NCI-H2196 (cell line): ENCODE measurements around the gene TPSG1.
"Not testable (repeated sequence)": the region's sequence is repeated elsewhere in the genome, so short reads cannot be mapped to it uniquely, and the experiment has no call there.

Experiments
- DNase-seq: peaks from one replicate; lab custom pipeline; 2025; ENCODE audit not compliant: unreplicated experiment; lab: John Stamatoyannopoulos, UW

Gene TPSG1

GRCh38 chr16:1232049-1232748 lies 7.1 kb upstream of the TPSG1 start:
- not testable (repeated sequence) for DNase-seq

GRCh38 chr16:1231301-1231700 lies 6.2 kb upstream of the TPSG1 start:
- not testable (repeated sequence) for DNase-seq

- not testable (repeated sequence) for DNase-seq
These were observed 5.6 kb upstream of the TPSG1 start for GRCh38 chr16:1230471-1231212.

GRCh38 chr16:1230084-1230470 lies 5.0 kb upstream of the TPSG1 start, which contains the start of gene TPSB2:
TPSB2 (minus strand) TSS chr16:1230184; CDS start chr16:1229951, 233 bp downstream.
- DNase-seq = not testable (repeated sequence)

GRCh38 chr16:1229476-1229875 lies 4.4 kb upstream of the TPSG1 start:
- DNase-seq = not testable (repeated sequence)

- DNase-seq = not testable (repeated sequence)
These were observed 3.2 kb upstream of the TPSG1 start for GRCh38 chr16:1228227-1228626.

- not testable (repeated sequence) for DNase-seq
These were observed 1.6 kb upstream of the TPSG1 start for GRCh38 chr16:1226692-1227091.

- not testable (repeated sequence) for DNase-seq
These were observed 752 bp upstream of the TPSG1 start for GRCh38 chr16:1225728-1226311.

GRCh38 chr16:1224558-1224957 lies 510 bp downstream of the TPSG1 start:
- DNase-seq = no peak

- no peak for DNase-seq
These were observed 1.5 kb downstream of the TPSG1 start for GRCh38 chr16:1223355-1224214.

GRCh38 chr16:1222553-1223354 lies 2.3 kb downstream of the TPSG1 start:
- no peak for DNase-seq

- no peak for DNase-seq
These were observed 3.2 kb downstream of the TPSG1 start for GRCh38 chr16:1221628-1222552.

GRCh38 chr16:1220841-1221627 lies 4.0 kb downstream of the TPSG1 start:
- no peak for DNase-seq

- DNase-seq = no peak
These were observed 4.9 kb downstream of the TPSG1 start for GRCh38 chr16:1220098-1220728.

GRCh38 chr16:1218930-1219611 lies 6.0 kb downstream of the TPSG1 start:
- no peak for DNase-seq

- DNase-seq = no peak
These were observed 6.8 kb downstream of the TPSG1 start for GRCh38 chr16:1218061-1218929.
